OCI-LY7 (cell line): ENCODE data around the gene UNC79. TPM values are rescaled to one million over a fixed set of nuclear protein-coding genes. Genes with fewer than 3 reads are reported as not detected.
"Not testable (repeated sequence)": the region's sequence is repeated elsewhere in the genome, so short reads cannot be mapped to it uniquely, and the experiment has no call there.

Experiments used
- BruUV-seq: library from RNA; stranded (reverse); fragments of 400-500 nt; replicated peaks from 2 replicates; lab custom pipeline; 2021; lab: Mats Ljungman, UMichigan
- CTCF ChIA-PET: fragments of 300-600 bp; sonication (Branson Sonifier 250); formaldehyde crosslinking; loops from one replicate; lab custom pipeline; 2022; ENCODE audit warnings: antibody characterized with exemption; ENCODE audit not compliant: unreplicated experiment; lab: Charles Lee
- POLR2A ChIA-PET: fragments of 300-600 bp; sonication (Branson Sonifier 250); formaldehyde crosslinking; loops from one replicate; lab custom pipeline; 2022; ENCODE audit warnings: antibody characterized with exemption; lab: Charles Lee
- DNase-seq: peaks from one replicate; pipeline ENCODE4 v3.0.0-alpha.2; 2015; ENCODE audit warnings: low spot score
- H2AFZ ChIP-seq: fragments of 200-600 bp; sonication (generic), shearing (Covaris generic); 2 replicates; pipeline ENCODE4 v1.6.1; 2014; ENCODE audit warnings: mild to moderate bottlenecking, antibody characterized with exemption, low read length, moderate library complexity
- H3K27ac ChIP-seq: fragments of 200-600 bp; sonication (generic); 2 replicates; pipeline ENCODE4 v1.5.1; 2014; ENCODE audit warnings: mixed run types, low read depth, mild to moderate bottlenecking, moderate library complexity, low read length, inconsistent platforms; ENCODE audit not compliant: poor library complexity, severe bottlenecking
- H3K36me3 ChIP-seq: fragments of 200-600 bp; sonication (generic); 2 replicates; pipeline ENCODE4 v1.6.1; 2014; ENCODE audit warnings: mild to moderate bottlenecking, antibody characterized with exemption, low read length, moderate library complexity, mixed read lengths; ENCODE audit not compliant: insufficient read depth
- H3K4me1 ChIP-seq: fragments of 200-600 bp; sonication (generic); 2 replicates; pipeline ENCODE4 v1.5.1; 2014; ENCODE audit warnings: mild to moderate bottlenecking, low read length; ENCODE audit not compliant: insufficient read depth, poor library complexity, severe bottlenecking
- H3K4me2 ChIP-seq: fragments of 200-600 bp; sonication (generic); 2 replicates; pipeline ENCODE4 v1.6.1; 2014; ENCODE audit warnings: mild to moderate bottlenecking, low read length
- H3K4me3 ChIP-seq: fragments of 200-600 bp; sonication (generic); 2 replicates; pipeline ENCODE4 v1.5.1; 2014; ENCODE audit warnings: mild to moderate bottlenecking, low read depth, low read length; ENCODE audit not compliant: poor library complexity, severe bottlenecking
- H3K79me2 ChIP-seq: fragments of 200-600 bp; sonication (generic); 2 replicates; pipeline ENCODE4 v1.6.1; 2016; ENCODE audit warnings: low read depth, mild to moderate bottlenecking, low read length, moderate library complexity, mixed read lengths; ENCODE audit not compliant: insufficient read depth
- H3K9me2 ChIP-seq: fragments of 200-600 bp; sonication (generic); 2 replicates; pipeline ENCODE4 v1.6.1; 2016; ENCODE audit warnings: mild to moderate bottlenecking, low read length, mixed read lengths; ENCODE audit not compliant: insufficient read depth
- H3K9me3 ChIP-seq: fragments of 200-600 bp; sonication (generic); 2 replicates; pipeline ENCODE4 v1.6.1; 2014; ENCODE audit warnings: mild to moderate bottlenecking, mixed run types, low read length, mixed read lengths
- H4K20me1 ChIP-seq: fragments of 200-600 bp; sonication (generic); 2 replicates; pipeline ENCODE4 v1.6.1; 2014; ENCODE audit warnings: mild to moderate bottlenecking, antibody characterized with exemption, low read length, moderate library complexity, mixed read lengths; ENCODE audit not compliant: insufficient read depth
- EZH2phosphoT487 ChIP-seq: fragments of 200-600 bp; sonication (generic); IDR thresholded peaks from 2 replicates; pipeline ENCODE4 v1.6.1; 2018; ENCODE audit warnings: low read depth, borderline replicate concordance, mild to moderate bottlenecking, mixed run types, antibody characterized with exemption, low read length, moderate library complexity, mixed read lengths
- intact Hi-C: fragments of 100-400 bp; cut with micrococcal nuclease; formaldehyde crosslinking; loops from one replicate; pipeline ENCODE4 v1.10.0; 2022; ENCODE audit not compliant: unreplicated experiment
- total RNA-seq, 2 experiments: library from RNA; depleted of rRNA in 1 of 2; stranded (reverse); fragments of >200 nt in 1 of 2; shearing (Covaris generic) in 1 of 2; gene quantifications; 2 replicates each; pipeline ENCODE4 v1.2.3, GENCODE V29; 2014 to 2022
- TF ChIP-seq, protein P1 (sequence below): fragments of 200-600 bp; sonication (generic); conservative IDR thresholded peaks from 2 replicates; pipeline ENCODE4 v1.5.1; 2014; ENCODE audit warnings: mild to moderate bottlenecking, antibody characterized with exemption, low read length, moderate library complexity, mixed read lengths

The UNC79 gene
- total RNA-seq, 2 experiments from 2014 or later = 0.17 to 0.19 TPM

- POLR2A ChIA-PET = no interaction called here
- Histone ChIP-seq H2AFZ (no peak overlapping the region), H3K4me2 (no peak overlapping the region), H3K27ac (no peak overlapping the region), H3K4me1 (no peaks in the 10 kb centered on the region), H3K9me3 (no peaks in the 10 kb centered on the region), H3K79me2 (no peaks in the 10 kb centered on the region), H3K9me2 (no peaks in the 10 kb centered on the region), H3K36me3 (no peaks in the 10 kb centered on the region), H3K4me3 (no peak overlapping the region), H4K20me1 (no peaks in the 10 kb centered on the region)
- intact Hi-C loops = no loop called here
- CTCF ChIA-PET = no interaction called here
- no peak for DNase-seq
- BruUV-seq = no TSS peak
- no peak for TF ChIP-seq EZH2phosphoT487
- TF ChIP-seq, protein P1, sequence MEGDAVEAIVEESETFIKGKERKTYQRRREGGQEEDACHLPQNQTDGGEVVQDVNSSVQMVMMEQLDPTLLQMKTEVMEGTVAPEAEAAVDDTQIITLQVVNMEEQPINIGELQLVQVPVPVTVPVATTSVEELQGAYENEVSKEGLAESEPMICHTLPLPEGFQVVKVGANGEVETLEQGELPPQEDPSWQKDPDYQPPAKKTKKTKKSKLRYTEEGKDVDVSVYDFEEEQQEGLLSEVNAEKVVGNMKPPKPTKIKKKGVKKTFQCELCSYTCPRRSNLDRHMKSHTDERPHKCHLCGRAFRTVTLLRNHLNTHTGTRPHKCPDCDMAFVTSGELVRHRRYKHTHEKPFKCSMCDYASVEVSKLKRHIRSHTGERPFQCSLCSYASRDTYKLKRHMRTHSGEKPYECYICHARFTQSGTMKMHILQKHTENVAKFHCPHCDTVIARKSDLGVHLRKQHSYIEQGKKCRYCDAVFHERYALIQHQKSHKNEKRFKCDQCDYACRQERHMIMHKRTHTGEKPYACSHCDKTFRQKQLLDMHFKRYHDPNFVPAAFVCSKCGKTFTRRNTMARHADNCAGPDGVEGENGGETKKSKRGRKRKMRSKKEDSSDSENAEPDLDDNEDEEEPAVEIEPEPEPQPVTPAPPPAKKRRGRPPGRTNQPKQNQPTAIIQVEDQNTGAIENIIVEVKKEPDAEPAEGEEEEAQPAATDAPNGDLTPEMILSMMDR = no peak
Measured at GRCh38 chr14:93464271-93464670, 33.5 kb downstream of the UNC79 start.

DNA sequence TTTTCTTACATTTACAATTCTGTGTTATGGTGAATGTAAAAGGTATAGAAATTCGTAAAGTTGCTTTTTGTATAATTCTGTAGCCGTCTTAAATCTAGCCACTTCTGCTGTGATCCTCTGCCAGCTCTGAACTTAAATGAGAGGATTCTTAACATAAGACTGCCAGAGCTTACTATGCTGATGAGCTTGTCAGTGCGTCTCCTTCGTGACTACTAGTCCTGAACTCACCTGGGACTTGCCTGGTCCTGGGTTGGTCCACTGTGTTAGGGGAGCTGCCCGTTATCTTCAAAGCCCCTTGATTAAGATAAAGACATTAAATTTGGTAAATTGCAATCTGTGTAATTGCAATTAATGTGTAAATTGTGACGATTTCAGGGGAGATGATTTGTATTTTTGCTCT is 44.7 kb downstream of the UNC79 start:
- POLR2A ChIA-PET = no interaction called here
- H3K9me2 ChIP-seq = no peaks in the 10 kb centered on the region; the same call in 1 of the 2 replicates

DNA sequence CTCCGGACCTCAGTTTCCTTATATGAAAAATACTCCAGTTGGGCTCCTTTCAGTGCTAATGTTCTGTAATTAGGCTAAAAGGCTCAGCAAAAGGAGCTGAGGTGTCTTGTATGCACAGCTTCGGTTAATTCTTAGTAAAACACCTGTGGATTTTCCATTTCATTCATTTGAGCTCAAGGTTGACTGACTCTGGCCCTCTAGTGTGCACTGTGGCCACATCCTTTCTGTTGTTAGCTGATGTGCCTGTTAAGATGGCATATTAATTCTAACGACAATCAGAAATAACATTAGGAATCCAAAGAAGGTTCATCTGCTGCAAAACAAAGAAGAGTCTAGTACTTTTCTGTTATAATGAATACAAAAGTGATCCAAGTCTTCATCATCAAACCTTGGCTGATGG is 45.6 kb downstream of the UNC79 start:
- no peaks in the 10 kb centered on the region; the same call in 1 of the 2 replicates for H3K9me2 ChIP-seq
- peaks cover 10% of the 10 kb centered on the region for H3K4me1 ChIP-seq
- peak overlapping the region; percentile 58; the same call in 1 of the 2 replicates for H2AFZ ChIP-seq
- no peaks in the 10 kb centered on the region for H3K9me3 ChIP-seq
- H3K36me3 ChIP-seq = no peaks in the 10 kb centered on the region
- peak overlapping the region; percentile 55 for H3K27ac ChIP-seq
- intact Hi-C loops = no loop called here
- no peaks in the 10 kb centered on the region for H4K20me1 ChIP-seq
- ChIA-PET POLR2A (interaction anchor here (1.1 kb wide), 1 partner anchor 53 kb away, joined by 4 read pairs; no protein-coding TSS in a partner anchor), CTCF (no interaction called here)
- BruUV-seq = no TSS peak
- no peak overlapping the region for H3K4me3 ChIP-seq
- peak; percentile 67 for DNase-seq
- H3K4me2 ChIP-seq = peak overlapping the region; percentile 25
- H3K79me2 ChIP-seq = no peaks in the 10 kb centered on the region
- no peak for TF ChIP-seq EZH2phosphoT487
- TF ChIP-seq, protein P1 = peak; percentile 53

More for the DNA sequence above, 44.7 kb downstream of the UNC79 start:
- peak overlapping the region; percentile 58; the same call in 1 of the 2 replicates for H2AFZ ChIP-seq
- H3K4me3 ChIP-seq = no peak overlapping the region
- 0 out of 2 replicates have a peak overlapping the region, but pooled peaks have one; percentile 25 for H3K4me2 ChIP-seq
- H3K27ac ChIP-seq = peak overlapping the region; percentile 55
- CTCF ChIA-PET = no interaction called here
- no peaks in the 10 kb centered on the region for H3K36me3 ChIP-seq
- intact Hi-C loops = no loop called here
- TF ChIP-seq, protein P1 = no peak
- no peak for TF ChIP-seq EZH2phosphoT487
- BruUV-seq = no TSS peak
- peak; percentile 13 for DNase-seq
- H3K4me1 ChIP-seq = peaks cover 10% of the 10 kb centered on the region
- no peaks in the 10 kb centered on the region for H3K79me2 ChIP-seq
- H4K20me1 ChIP-seq = no peaks in the 10 kb centered on the region
- no peaks in the 10 kb centered on the region for H3K9me3 ChIP-seq

DNA sequence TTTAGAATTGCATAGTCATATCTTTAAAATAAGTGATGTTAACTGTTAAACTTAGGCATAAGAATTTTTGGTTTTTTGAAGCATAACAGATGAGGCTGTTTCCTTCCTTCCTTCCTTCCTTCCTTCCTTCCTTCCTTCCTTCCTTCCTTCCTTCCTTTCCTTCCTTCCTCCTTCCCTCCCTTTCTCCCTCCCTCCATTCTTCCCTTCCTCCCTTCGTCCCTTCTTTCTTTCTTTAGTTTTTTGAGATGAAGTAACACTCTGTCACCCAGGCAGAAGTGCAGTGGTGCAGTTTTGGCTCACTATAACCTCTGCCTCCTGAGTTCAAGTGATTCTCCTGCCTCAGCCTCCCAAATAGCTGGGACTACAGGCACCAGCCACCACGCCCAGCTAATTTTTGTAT is 48.3 kb downstream of the UNC79 start:
- H3K4me2 ChIP-seq, H4K20me1 ChIP-seq, H2AFZ ChIP-seq, intact Hi-C loops, H3K36me3 ChIP-seq, H3K9me2 ChIP-seq, H3K9me3 ChIP-seq, H3K27ac ChIP-seq, H3K79me2 ChIP-seq, POLR2A ChIA-PET, H3K4me3 ChIP-seq, CTCF ChIA-PET, BruUV-seq, DNase-seq: not testable (repeated sequence)
- peaks cover 10% of the 10 kb centered on the region for H3K4me1 ChIP-seq
